Breast epithelium (tissue), 3 donors: Measurements from ENCODE around the gene POLG2.

ENCODE experiments used
- POLR2A ChIP-seq: fragments of 450-650 bp; IDR thresholded peaks from one replicate; pipeline ENCODE4 v1.6.1; 2016; ENCODE audit warnings: antibody characterized with exemption, mild to moderate bottlenecking, moderate library complexity
- POLR2AphosphoS5 ChIP-seq, 3 donors: sonication (generic); formaldehyde crosslinking; IDR thresholded peaks; one replicate each; pipeline ENCODE4 v1.6.1; 2017; ENCODE audit warnings: antibody characterized with exemption in 3 of 3
- TF ChIP-seq, protein P1 (sequence below), 3 donors: fragments of 450-650 bp; IDR thresholded peaks; one replicate each; pipeline ENCODE4 v1.5.1; 2016 to 2017; ENCODE audit warnings: antibody characterized with exemption in 3 of 3, mild to moderate bottlenecking in 3 of 3, moderate library complexity in 3 of 3

DNA sequence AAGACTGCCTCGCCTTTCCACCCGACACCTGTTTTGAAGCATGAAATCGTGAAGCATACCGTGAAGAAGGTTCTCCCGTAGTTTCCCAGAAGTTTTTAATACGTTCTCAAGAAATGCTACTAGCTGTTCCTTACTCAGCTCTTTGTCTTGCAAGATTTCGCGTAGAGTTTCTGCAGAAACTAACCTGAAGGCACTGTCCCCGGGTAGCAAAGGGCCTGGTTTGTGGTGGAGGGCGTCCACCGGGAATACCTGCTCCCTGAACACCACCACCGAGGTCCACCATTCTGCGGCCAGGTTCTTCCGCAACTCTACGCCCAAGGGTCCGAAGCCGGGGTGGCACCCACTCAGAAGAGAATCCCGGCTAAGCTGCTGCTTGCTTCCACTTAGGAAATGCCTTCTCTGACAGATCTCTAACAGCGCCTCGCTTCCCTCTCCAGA, 487 bp downstream of the POLG2 start:
- TF ChIP-seq, protein P1, sequence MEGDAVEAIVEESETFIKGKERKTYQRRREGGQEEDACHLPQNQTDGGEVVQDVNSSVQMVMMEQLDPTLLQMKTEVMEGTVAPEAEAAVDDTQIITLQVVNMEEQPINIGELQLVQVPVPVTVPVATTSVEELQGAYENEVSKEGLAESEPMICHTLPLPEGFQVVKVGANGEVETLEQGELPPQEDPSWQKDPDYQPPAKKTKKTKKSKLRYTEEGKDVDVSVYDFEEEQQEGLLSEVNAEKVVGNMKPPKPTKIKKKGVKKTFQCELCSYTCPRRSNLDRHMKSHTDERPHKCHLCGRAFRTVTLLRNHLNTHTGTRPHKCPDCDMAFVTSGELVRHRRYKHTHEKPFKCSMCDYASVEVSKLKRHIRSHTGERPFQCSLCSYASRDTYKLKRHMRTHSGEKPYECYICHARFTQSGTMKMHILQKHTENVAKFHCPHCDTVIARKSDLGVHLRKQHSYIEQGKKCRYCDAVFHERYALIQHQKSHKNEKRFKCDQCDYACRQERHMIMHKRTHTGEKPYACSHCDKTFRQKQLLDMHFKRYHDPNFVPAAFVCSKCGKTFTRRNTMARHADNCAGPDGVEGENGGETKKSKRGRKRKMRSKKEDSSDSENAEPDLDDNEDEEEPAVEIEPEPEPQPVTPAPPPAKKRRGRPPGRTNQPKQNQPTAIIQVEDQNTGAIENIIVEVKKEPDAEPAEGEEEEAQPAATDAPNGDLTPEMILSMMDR (IDR thresholded peaks at IDR 0.05), result no peak
- no peak for TF ChIP-seq POLR2AphosphoS5 (IDR thresholded peaks at IDR 0.05)
- no peak for TF ChIP-seq POLR2A
